Dermis microvascular lymphatic vessel endothelial cell (primary cell): ENCODE measurements around the gene TACR1. TPM values are rescaled to one million over a fixed set of nuclear protein-coding genes. Genes with fewer than 3 reads are reported as not detected.

Source experiments
- DNase-seq, 2 donors: peaks; one replicate each; pipeline versions ENCODE4 v3.0.0 to v3.0.0-alpha.2; 2010; ENCODE audit warnings: low read depth in 2 of 2
- total RNA-seq: library from RNA; depleted of rRNA; stranded (reverse); fragments of >200 nt; gene quantifications from 2 replicates; pipeline ENCODE4 v1.2.1, GENCODE V29; 2014

TACR1 gene
- total RNA-seq, 1 donor from 2014 or later: not detected

DNA sequence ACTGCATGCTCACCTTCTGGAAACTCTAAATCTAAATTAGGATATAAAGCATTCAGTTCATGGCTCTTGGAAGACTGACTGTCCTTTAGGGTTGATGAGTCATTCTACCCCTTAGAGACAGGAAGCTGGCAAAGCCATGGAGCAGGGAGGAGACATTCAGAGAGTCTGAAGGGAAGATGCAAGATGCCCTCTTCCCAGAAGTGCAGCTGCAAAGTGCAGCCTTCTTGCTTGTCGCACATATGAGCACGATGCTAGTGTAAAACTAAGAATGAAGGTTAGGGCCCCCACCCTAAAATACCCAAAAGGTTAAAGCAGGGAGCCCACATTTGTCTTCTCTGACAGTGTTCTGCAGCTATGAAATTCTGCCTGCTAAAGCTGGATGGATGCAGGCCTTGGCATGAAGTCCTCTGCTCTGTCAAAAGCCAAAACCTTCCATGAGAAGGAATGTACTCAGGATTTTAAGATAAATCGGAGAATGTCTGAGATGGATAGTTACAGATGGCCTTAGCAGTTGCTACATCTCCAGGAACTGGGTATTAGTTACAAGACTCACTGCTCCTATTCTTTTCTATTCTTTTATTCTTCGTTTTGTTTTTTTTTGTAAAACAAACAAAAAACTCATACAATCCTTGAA, 151.2 kb downstream of the TACR1 start:
- no peak for DNase-seq

- no peak for DNase-seq
Measured at GRCh38 chr2:75047189-75047991, 151.9 kb downstream of the TACR1 start.

- DNase-seq: no peak
Measured at GRCh38 chr2:75045526-75046050, 153.7 kb downstream of the TACR1 start.

GRCh38 chr2:75044291-75044690, 155.0 kb downstream of the TACR1 start:
- no peak for DNase-seq

DNA sequence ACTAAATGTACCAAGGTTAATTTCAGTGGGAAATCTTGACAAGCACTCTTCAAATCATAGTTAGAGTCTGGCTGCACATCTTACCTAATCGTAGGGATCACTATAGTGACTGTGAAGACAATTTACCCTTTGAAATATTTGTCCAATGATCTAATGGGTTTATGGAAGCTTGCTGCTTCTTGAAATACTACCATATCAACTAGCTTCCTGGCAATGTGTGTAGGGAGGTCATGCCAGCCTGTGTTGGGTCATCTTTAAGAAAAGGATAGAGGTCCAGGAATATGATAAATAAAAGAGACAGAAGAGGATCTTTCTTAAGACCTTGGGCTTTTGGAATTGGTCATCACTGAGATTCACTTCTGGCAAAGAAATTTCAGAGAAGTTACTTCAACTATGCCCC, 156.5 kb downstream of the TACR1 start:
- DNase-seq: no peak

- peak; percentile 4 to 75 for DNase-seq
Measured at GRCh38 chr2:75041731-75042600, 157.4 kb downstream of the TACR1 start.

- no peak for DNase-seq
Measured at GRCh38 chr2:75041226-75041625, 158.1 kb downstream of the TACR1 start.

DNA sequence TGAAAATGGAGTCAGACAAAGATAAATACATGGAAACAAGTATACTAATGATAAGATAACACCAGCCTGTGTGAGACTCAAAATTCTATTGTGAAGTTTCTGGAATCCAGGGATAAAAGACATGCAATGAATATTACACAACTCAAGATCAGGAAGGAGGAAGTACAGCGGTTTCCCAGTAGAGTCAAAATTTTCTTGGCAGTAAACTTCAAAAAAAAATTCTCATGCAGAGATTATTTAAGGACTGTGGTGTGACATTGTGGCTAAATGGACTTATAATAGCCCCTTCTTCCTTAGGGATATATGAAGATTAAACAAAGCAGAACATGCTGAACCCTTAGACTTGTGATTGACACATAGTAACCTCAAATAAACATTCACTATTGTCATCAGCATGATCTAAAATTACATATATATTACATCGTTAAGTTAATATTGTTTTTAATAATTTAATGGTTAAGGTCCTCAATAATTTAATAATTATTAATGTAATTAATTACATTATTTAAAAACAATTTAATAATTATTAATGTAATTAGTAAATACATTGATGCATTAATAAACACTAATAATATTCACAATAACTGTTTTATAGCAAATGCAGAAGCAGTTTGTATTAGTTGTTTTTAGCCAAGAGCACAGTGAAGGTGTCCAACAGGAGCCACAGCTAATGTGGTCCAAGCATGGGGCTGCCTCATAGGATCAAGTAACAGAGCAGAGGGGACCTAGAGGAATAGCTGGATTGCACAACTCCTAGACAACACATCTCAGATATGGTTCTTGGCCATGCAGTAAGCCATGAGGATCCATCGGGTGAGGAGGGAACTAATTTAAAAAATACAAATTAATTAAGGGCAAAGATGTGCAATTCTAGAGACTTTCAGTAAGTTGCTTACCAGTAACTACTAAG, 163.6 kb downstream of the TACR1 start:
- DNase-seq: no peak

GRCh38 chr2:75033516-75033915, 165.8 kb downstream of the TACR1 start:
- no peak for DNase-seq

DNA sequence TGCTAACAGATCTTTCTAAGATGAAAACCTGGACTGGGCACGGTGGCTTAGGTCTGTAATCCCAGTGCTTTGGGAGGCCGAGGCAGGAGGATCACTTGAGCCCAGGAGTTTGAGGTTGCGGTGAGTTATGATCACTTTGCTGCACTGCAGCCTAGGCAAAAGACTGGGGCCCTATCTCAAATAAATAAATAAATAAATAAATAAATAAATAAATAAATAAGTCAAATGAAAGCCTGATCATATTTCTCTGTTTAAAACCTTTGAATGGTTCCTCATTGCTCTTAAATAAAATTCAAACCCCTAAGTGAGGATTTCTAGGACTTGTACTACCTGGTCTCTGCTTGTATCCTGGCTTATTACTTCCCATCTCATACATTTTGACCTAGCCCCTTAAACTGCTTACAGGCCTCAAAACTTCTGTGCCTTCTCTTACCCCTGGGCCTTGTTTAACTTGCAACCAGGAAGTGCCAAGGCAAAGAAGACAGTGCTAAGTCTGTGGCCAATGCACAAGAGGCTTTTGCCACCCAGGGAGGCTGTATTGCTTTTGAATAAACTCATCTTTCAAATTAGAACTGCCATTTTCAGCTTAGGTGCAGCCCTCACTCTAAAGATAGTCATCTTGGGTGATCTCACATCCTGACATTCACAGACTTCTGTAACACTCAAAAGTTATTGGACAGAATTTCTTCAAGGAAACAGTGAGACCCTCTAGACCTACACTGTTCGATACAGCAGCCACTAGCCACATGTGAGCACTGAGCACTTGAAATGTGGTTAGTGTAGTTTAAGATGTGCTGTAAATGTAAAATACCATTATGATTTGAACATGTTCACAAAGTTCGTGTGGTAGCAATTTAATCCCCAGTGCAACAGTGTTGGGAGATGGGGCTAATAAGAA, 167.2 kb downstream of the TACR1 start:
- no peak for DNase-seq

DNA sequence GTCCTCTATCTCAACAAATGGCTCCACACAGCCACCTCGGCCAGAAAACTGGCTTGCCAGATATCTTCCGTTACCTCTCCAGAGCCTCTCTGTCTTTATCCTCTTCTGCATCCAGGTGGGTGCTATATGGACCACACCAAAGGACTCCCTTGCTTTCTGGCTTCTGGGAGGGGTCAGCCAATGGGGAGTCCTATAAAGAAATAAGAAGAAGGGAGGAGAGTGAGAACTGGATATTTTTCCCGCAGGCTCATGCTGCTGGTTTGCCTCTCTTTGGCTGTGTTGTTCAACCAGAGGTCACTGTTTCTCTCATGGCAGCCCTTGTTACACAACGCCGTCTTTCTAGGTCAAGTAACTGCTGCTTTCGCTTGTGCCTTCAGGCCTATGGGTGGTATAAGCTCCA, 168.1 kb downstream of the TACR1 start:
- no peak for DNase-seq

GRCh38 chr2:75030218-75031009, 168.9 kb downstream of the TACR1 start:
- no peak for DNase-seq

GRCh38 chr2:75027886-75028285, 171.4 kb downstream of the TACR1 start:
- no peak for DNase-seq

DNA sequence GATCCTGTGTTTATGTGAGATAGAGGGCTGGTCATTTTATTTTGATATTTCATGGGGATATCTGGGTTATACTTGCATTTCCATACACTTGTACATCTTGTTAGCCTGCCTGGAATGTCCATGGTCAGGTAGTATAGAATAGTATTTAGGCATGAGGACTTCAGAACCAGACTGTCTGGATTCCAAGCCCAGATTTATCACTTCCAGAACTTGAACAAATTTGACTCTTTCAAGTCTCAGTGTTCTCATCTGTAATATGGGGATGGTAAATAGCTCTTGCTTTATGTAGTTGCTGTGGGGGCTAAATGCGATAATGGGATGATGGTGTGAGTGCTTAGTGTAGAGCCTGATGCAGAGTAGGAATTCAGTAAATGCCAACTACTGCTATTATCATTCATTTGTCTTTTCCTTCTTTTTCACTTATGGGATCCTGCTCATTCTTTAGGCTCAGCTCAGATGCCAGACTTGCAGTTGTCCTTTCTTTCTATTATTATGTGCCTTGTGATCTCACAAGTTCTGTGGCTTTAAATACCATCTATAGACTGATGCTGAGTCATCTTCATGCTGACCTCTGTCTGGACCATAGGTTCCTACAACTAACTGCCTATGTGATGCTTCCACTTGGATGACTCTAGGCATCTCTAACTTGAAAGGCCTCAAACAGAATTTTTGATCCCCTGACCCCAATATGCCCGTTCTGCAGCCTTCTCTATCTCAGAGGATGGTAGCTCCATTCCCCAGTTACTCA, 173.5 kb downstream of the TACR1 start:
- no peak for DNase-seq

DNA sequence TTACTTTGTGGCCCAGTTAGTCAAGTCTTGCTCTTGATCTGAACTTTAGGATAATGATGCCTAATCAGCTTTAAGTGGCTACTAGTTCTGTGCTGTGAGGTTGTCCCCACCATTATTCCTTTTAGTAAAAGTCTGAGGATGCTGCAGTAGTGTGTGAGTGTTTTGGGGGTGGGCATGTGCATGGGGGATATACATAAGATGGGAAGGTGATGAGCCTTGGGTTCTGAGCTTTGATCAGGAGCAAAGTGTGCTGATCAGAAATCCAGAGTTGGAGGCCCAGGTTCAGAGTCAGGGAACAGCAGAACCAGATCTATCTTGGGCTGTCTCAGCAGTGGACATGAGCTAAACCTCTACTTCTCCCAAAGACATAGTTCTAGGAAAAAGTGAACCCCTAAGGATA, 174.1 kb downstream of the TACR1 start:
- no peak for DNase-seq

GRCh38 chr2:75023666-75024455, 175.5 kb downstream of the TACR1 start:
- DNase-seq: no peak

DNA sequence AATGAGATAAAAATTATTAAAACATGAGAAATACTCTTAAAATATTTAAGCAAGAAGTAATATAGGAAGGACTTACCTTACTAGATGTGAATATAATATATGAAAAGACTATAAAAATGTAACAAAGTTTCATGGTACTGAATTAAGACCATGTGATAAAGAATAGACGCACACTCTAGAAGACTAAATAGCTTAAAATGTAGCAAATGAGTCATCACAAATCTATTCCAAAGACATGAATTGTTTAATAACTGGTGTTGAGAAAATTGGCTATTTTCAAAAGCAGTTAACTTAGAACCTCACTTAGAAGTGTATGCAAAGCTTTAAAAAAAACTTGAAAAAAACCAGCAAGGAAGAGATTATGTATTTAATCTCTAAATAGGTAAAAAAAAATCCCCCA, 176.8 kb downstream of the TACR1 start:
- DNase-seq: no peak

- no peak for DNase-seq
Measured at GRCh38 chr2:75021672-75022071, 177.6 kb downstream of the TACR1 start.
